ENCODE data around the gene PTTG1IP. TPM values are rescaled to one million over a fixed set of nuclear protein-coding genes. Genes with fewer than 3 reads are reported as not detected.

The PTTG1IP gene
- polyA plus RNA-seq, 12 donors = 115 to 170 (median 129) TPM; not detected in 1

DNA sequence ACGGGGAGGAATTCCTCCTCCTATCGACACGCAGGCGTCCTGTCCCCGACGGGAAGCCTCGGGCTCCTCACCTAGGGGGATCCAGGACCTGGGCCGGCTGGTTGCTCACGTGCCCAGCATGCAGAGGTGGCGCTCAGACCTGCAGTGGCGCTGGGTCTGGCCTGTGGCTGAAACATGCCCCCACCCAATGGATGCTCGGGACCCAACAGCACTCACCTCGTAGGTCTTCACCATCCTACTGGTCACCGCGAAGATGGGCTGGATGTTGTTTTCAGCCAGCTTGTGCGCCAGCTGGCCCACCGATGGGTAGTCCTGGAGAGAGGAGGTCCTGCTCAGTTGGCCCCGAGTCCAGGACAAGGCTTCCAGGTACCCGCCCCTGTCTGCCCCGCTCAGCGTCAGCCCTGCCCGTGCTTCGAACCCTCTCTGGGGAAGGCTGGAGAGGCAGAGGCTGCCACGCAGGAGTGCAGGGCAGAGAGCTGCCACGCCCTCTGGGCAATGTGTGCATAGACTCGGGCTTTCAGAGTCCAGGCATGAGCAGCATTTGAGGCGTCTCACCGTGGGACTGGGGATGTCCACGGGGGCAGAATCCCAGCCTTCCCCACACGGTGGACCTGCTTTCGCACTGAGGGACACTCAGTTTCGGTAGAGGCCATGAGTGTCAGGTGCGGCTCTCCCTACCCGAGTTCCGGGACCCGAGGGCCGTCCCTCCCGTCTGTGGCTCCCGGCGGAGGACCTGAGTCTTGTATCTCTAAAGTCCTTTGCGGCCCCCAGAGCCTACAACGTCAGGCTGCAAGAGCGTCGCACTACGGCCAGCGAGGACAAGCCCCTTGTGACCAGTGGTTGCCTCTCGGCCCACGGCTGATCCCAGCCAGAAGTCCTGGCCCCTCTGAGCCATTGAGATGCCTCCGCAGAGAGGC, 25.6 kb upstream of the PTTG1IP start:
- no peak for DNase-seq

DNA sequence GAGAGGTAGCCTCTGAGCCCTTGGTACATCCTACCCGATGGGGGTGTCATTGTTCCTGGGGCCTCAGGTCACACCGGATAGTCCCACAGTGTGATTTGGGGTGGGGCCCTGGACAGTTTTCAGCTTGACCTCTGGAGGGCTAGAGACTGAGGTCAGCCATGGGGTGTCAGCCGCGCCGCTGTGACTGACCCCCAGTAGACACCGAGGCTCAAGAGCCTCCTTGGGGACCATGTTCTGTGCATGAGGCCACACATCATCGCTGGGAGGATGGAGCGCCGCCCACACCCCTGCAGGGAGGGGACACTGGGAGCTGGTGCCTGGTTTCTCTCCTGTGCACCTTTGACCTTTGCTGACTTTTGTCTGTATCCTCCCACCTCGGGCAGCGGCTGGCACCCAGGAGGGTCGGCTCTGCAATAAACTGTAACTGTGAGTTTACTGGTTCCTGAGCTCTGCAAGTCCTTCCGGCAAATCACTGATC, 24.6 kb upstream of the PTTG1IP start:
- no peak for DNase-seq

DNA sequence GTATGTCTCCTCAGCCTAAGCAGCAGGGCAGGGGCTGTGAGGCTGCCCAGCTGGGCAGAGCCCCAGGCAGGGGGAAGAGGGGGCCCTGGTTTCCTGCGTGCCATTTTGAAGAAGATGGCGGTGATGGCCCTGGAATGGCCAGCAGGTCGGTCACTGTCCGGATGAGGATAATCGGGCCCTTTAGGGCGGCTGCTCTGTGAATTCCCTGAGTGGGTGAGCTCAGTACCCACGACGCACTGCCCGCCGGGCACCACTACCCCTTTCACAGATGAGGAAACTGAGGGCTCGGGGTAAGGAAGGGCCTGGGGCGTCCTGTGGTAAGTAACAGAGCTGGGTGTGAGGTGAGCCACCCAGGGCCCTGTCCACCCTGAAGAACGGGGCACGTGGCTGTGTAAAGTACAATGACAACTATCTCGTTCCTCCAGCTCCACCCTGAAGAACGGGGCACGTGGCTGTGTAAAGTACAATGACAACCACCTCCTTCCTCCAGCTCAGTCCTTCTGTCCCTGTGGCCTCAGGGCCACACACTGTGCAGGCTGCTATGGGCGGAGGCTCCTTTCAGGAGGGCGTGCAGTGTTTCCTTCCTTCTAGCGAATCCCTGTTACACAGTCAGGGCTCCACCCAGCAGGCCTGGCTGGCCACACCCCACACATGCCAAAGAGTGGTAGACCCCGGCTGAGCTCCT, 24.0 kb upstream of the PTTG1IP start:
- no peak for DNase-seq

DNA sequence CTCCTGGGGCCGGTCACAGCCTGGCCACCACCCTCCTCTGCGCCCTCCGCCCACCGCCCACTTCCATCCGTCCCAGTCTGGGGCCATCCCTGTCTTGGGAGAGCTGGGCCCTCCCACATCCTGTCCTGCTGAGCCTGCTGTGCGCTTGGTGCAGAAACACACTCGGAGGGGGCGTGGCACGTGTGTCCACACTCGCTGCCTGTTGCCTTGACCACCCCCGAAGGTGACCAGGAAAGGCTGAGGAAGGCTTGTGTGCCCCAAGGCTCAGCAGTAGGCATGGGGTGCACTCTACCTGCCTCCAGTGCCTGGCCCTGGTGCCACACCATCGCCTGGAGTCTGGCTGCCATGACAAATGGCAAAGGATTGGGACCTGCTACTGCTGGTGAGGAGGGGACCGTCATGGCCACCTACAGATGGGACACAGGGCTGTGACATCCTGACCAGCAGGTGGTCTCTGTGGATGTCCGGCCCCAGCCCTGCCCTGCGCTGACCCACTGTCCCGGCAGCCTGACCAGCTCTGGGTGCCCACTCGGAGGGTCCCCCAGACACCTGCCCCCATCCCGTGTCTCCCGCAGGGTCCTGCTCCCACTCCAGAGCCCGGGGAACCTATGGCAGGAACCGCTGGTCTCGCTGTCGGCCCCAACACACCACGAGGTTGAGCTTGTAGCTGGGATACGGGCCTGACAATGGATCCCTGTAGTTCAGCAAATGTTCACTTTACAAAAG, 23.2 kb upstream of the PTTG1IP start:
- DNase-seq = no peak

DNA sequence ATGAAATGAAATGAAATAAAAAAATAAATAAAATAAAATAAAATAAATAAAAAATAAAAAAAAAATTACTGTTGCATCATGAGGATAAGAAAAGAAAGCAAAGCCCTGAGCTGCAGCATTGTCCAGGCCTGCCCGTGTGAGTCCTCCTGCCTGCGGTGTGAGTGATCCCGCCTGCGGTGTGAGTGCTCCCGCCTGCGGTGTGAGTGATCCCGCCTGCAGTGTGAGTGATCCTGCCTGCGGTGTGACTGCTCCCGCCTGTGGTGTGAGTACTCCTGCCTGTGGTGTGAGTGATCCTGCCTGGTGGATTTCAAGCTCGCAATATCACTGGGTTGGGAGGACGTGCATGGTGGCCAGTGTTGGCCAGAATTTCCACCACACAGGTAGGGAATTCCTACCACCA, 22.4 kb upstream of the PTTG1IP start:
- DNase-seq = no peak

DNA sequence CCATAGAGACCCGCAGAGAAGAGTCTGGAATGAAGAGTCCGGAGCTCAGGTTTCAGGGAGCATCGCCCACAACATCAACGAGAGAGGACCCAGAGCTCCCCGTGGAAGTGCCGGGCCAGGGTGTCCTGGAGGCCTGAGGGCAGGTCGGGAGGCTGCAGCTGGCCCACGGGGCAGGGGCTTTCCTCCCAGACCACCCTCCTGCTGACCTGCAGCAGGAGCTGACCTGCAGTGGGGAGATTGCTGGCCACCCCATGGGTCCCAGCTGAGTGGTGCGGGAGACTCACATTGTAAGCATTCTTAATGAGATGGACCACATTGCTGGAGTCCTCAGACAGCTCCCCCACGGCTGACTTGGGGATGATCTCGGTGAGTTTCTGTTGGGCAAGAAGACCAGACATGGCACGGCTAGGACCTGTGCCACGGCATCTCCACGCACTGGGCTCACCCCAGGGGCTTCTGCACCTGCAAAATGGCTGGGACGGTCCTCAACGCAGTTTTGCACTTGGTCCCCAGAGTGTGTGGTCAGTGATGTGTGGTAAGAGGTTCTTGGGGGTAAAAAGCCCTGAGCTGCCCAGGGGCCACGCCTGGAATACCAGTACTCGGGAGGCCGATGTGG, 21.3 kb upstream of the PTTG1IP start:
- DNase-seq = no peak

DNA sequence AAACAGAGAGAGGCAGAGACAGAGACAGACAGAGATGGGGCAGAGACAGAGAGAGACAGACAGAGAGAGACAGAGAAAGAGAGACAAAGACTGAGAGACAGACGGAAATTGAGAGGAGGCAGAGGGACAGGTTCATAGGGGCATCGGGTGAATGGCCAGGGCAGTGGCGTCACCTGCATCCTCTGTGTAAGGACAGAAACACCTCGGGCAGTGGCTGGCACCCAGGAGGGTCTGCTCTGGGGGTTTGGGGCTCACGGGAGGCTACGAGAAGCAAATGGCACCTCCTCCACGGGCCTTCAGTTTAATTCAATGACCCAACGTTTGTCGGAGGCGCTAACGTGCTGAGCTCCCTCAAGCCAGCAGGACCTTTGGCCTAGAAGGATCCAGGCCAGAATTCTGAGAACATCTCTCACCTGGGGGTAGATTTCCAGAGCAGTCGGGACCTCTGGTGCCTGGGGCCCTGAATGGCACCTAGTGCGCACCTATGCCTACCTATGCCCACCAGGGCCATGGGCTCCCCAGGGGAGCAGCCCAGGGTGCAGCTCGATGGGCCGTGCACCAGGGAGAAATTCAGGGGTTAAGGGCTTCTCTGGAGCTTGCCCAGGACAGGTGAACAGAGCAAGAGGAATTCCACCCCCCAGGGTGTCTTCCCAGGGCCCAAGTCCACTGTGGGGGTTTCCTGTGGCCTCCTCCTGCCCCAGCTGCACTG, 20.6 kb upstream of the PTTG1IP start:
- no peak for DNase-seq

DNA sequence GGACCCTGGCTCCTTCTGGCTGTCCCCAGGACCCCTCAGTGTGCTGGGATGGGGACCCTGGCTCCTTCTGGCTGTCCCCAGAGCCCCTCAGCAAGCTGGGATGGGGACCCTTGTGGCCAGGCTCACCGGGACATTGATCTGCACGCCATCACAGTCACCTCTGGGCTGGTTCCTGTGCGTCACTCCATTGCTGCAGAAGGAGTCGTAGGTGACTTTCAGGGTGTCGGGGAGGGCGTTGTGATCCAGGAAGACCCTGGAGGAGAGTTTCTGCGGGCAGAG, 19.7 kb upstream of the PTTG1IP start:
- no peak for DNase-seq

DNA sequence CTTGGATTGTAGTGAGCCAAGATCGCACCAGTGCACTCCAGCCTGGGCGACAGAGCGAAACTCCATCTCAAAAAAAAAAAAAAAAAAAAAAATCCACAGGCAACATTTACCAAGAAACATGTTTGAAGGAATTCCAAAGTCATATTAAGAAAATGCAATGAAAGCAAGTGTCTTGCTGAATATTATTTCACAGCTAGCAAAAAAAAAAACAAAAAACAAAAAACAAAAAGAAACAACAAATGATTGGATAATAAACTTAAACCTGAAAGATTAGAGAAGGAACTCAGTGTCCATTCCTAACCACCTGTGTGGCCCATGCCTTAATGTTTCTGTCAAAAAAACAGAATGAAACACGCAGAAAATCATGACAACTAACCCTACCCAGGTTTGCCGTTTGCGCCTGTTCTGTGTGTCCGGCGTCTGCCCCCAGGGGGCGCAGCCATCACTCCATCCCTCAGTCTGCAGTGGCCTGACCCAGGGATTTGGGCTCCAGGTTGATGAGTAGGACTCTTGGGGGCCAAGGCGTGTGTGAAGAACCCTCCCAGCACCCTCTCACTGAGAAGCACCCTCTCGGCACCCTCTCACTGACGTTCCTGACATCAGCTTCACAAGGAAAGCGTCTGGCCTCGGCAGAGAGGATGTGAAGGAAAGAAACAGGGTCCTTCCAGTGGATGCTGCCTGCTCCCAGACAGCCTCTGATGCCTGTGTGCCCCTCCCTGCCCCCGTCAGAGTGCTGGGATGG, 19.2 kb upstream of the PTTG1IP start:
- DNase-seq = peak; percentile 47

DNA sequence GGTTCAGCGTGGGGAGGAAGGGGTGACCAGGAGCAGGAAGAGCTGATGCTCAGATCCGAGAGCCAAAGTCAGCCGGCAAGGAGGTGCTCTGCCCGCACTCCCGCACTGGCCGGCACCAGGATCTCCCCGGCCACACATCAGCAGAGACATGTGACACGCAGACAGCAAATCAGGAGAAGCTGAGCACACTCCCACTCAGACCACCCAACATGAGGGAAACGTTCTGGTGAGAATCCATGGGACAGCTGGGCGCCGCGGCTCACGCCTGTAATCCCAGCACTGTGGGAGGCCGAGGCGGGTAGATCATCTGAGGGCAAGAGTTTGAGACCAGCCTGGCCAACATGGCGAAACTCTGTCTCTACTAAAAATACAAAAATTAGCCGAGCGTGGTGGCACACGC, 18.6 kb upstream of the PTTG1IP start:
- DNase-seq = no peak

DNA sequence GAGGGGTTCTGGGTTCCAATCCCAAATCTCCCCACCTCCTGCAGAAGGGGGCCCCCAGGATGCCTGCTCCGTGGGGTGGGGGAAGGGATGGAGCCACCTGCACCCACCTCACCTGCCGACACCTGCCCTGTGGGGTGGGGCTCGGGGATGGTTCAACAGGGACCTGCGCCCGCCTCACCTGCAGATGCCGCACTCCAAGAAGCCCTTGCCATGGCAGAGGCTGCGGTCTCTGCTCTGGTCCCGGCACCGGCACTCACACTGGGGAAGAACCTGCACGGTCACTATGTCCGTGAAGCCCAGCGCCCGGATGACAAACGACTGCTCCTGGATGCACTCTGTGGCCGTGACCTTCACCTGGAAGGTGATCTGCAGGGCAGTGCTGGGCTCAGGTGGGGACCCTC, 18.1 kb upstream of the PTTG1IP start:
- no peak for DNase-seq

DNA sequence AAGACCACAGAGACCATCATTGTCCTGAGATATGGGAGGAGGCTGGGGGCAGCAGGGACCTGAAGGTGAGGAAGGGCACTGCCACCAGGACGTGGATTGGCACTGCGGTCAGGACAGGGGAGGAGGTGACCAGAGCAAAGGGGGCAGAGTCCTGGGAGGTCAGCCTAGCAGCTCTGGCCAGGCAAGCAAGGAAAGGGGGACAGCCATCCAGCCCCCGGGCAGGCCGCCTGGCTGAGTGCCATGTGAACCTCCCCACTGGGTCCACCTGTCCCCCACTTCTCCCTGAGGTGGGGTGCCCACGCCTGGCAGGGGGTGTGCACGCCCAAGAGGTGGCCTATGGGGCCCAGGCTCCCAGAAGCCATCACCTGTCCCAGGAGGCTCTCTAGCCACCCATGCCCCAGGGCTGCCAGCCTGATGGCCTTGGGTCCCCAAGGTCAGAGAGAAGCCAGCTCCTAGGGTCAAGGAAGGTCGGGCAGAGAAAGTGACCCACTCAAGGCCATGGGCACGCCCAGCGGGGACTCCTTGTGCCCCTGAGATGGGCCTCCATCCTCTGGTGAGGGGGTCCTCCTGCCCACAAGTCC, 17.6 kb upstream of the PTTG1IP start:
- no peak for DNase-seq

DNA sequence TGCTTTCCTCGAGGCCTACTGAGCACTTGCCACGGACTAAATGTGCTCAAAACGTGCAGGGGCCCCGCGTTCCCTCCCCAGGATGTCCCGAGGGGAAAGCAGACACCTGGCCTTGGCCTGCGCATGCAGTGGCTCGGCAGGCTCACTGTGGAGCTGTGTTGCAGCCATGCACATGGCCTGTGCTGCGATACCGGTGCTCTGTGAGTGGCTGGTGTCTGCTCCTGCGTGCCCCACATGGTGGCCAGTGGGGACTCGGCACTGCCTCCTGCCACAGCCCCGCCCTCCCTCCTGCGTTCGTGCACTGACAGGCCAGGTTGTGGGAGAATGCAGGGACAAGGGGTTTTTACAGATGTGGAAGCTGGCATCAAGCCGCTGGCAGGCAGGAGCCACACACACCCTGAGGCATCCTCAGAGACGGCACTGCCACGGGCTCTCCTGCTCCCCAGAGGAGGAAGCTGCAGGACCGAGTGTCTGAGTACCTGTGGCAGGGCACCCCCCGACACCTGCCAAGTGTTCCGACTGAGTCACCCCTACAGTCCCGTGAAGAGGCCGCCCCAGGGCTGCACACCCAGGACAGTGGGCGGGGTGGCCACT, 16.9 kb upstream of the PTTG1IP start:
- no peak for DNase-seq

DNA sequence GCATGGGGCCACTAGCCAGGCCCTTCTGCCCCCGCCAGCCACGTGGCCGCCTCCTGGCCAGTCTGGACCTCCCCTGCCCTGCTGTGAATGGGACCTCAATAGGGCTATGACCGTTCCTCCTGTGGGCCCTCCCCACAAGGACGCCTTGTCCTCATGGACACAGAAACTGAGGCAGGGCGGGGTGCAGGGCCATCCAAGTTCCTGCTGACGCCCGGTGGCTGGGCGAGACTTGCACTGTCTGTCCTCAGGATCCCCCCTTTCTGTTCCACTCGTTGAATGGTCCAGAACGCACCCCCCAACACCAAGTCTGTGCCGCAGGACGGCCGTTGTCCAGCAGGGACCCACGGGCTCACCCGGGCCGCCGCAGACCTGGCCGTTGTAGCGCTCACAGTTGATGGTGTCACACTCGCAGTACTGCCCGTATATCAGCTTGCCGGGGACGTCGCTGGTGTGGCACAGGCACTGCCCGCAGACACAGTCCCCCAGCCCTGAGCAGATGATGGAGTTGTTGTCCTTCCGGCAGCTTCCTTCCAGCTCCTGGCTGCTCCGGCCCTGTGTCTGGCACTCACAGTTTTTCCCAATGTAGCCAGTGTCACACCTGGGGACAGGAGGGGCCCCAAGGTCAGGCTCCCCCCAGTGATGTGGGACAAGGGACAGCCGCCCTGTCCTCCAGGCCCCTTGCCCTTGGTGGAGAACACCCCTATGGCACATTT, 16.3 kb upstream of the PTTG1IP start:
- no peak for DNase-seq

DNA sequence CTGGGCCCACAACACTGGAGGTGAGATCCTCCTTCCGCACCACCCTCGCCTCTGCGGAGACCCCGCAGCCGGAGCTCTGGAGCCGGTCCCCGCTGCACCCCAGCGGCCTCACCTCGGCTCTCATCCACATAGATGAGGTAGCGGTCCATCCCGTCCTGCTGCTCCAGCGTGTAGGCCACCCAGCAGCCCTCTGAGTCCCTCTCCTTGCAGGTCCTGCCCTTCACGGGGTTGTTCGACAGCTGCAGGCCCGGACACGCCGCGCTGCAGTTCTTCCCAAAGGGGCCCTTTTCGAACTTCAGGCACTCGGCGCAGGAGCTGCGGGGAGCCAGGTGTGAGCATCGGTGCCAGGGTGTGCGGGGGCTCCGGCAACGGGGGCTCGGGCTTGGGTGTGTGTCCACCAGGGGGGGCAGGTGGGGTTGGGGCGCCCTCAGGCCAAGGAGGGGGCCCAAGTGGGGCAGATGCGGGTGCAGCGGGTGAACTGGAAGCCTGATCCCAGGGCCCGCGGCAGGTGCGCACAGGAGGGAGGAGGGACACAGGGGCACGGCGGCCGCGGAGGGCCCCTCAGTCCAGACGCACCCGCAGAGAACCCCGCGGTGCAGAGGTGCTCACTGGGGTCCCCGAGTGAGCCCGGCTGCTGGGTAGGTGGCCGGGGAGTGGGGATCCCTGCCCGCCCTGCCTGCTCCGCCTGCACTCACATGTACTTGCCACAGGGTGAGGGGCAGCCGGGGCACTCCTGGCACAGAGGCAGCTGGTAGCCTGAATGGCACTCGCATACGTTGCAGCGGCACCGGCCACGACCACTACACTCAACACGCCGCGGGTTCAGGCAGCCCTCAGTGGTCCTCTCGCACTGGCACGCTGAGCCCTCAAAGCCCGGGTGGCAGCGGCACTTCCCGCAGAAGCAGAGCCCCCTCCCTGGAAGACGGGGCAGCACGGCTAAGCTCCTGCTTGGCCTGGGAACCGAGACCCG, 15.4 kb upstream of the PTTG1IP start:
- no peak for DNase-seq

DNA sequence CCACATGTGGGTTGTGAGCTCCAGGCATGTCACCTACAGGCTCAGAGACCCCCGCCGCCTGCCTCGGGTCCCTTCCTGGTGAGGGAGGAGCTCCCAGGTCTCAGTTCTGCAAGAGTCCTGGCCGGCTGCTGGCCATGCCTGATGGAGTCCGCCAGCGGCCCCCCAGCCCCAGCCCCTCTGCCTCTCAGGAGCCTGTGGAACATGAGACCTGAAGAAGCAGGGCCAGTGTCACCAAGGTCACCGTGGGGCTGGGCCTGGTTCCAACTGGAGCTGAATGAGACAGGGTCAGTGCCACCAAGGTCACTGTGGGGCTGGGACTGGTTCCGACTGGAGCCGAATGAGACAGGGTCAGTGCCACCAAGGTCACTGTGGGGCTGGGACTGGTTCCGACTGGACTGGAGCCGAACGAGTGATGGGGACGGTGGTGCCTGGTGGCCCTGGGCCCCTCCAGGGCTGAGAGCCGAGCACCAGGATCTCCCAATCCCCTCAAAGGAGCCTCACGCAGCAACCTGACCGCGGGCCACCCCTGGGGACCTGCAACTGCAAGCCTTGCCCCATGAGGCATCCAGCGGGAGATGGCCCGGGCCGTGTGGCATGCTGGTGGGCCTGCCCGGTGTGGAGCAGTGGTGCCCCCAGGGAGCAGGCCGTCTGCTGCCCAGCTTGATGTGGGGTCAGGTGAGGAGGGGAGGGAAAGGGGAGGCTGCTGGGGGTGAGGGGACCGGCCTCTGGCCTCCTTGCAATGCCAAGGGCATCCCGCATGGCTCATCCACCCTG, 14.5 kb upstream of the PTTG1IP start:
- no peak for DNase-seq

DNA sequence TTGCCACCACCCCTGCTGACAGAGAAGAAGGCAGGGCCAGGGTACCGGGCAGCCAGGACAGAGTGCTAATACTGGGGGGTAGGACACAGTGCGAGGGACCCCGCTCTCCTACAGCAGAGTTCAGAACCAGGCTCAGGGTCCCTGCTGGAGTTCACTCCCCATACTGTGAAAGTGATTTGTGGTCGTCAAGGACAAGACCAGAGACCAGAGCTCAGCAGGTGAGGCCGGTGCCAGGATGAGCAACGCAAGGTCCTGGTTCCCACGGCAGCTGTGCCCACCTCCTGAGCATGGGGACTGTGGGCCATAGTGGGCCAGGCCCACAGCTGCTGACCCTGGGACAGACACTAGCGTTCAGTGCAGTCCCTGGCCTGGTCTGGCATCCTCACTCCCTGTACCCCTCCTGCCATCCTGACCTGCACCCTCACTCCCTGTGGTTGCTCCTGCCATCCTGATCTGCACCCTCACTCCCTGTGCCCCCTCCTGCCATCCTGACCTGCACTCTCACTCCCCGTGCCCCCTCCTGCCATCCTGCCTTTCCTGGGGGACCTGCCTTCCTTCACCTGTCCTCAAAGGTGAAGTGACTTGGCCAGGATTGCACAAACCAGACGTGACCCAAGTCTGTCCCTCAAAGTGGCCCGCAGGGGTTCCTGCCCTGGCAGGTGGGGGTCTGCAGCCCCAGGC, 13.8 kb upstream of the PTTG1IP start:
- DNase-seq = no peak

Measured in muscle of arm (tissue), 12 donors.